Measurements from ENCODE around the gene PLAC9. TPM values are rescaled to one million over a fixed set of nuclear protein-coding genes. Genes with fewer than 3 reads are reported as not detected.

PLAC9 gene
- total RNA-seq, 1 experiment from 2014 or later: not detected

DNA sequence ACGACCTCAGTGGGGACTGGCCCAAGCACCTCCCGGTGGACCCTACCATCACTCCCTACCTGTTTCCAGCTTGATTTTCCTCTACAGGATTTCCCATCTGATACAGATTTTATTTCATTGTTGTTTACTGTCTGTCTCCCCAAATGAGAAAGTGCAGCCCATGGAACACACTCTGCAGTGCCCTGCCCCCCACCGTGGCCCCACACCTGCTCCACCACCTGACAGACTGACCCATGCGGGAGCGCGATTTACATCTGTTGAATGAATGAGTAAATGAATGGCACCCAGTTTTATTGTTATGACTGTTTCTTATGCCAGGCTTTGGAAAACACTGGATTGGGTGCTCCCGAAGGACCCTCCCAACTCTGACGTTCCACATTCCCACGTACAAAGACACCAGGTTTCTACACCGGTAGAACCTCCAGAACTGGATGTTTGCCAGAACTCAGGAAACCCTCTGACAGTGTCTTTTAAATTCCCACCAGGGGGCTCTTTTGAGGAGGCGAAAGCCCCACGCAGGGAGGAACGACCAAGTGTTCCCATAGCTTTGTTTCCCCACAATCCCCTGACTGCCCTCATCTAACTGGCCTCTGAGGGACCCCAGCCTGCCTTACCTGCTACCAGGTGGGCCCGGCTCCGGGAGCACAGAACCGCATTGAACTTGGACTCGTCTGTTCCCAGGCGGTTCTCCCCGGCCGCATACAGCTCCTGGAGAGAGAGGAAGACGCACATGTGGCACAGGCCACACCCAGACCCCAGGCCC, 29.0 kb downstream of the PLAC9 start:
- no peak for ATAC-seq
- CTCF ChIA-PET: interaction anchor here (0.7 kb wide), 1 partner anchor 26 kb away, joined by 3 read pairs; no protein-coding TSS in a partner anchor

DNA sequence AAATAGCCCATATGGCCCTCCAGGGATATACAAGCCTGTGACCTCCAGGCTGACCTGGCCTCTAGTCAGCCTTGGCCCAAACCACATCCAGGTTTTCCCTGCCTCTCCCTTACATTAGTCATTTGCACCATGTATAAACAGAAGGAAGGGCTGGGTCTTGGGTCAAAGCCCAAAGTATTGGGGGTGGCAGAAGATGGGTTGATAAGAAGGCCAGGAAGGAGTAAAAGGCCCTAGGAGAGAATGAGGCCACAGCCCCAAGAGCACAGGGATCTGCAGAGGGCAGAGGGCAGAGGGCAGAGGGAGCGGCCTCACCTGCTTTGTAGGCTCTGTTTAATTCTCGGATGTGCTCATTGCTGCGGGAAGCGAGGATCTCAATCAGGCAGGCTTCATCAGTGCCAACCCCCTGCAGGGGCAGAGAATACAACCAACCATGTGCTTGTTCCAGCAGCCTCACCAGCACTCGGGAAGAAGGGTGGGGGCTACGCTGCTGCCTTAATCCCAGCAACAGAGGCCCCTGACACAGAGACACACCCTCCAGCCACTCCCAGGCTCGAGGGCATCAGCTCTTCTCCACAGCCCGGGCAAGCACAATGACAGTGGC, 31.3 kb downstream of the PLAC9 start:
- CTCF ChIA-PET: no interaction called here
- TF ChIP-seq, protein P1, sequence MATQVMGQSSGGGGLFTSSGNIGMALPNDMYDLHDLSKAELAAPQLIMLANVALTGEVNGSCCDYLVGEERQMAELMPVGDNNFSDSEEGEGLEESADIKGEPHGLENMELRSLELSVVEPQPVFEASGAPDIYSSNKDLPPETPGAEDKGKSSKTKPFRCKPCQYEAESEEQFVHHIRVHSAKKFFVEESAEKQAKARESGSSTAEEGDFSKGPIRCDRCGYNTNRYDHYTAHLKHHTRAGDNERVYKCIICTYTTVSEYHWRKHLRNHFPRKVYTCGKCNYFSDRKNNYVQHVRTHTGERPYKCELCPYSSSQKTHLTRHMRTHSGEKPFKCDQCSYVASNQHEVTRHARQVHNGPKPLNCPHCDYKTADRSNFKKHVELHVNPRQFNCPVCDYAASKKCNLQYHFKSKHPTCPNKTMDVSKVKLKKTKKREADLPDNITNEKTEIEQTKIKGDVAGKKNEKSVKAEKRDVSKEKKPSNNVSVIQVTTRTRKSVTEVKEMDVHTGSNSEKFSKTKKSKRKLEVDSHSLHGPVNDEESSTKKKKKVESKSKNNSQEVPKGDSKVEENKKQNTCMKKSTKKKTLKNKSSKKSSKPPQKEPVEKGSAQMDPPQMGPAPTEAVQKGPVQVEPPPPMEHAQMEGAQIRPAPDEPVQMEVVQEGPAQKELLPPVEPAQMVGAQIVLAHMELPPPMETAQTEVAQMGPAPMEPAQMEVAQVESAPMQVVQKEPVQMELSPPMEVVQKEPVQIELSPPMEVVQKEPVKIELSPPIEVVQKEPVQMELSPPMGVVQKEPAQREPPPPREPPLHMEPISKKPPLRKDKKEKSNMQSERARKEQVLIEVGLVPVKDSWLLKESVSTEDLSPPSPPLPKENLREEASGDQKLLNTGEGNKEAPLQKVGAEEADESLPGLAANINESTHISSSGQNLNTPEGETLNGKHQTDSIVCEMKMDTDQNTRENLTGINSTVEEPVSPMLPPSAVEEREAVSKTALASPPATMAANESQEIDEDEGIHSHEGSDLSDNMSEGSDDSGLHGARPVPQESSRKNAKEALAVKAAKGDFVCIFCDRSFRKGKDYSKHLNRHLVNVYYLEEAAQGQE (IDR thresholded peaks at IDR 0.05; ENCODE audit: insufficient read depth in 1 of 2, low read depth in 2 of 2, low read length in 1 of 2): no peak
- no peak for TF ChIP-seq CTCF (IDR thresholded peaks at IDR 0.05)
- no peak for TF ChIP-seq SIN3A (IDR thresholded peaks at IDR 0.05; ENCODE audit: borderline replicate concordance, insufficient read depth, low read depth, low read length)
- no peak; the same call in 1 of the 2 replicates for TF ChIP-seq POLR2AphosphoS5 (IDR thresholded peaks at IDR 0.05; ENCODE audit: low read depth, low read length)
- TF ChIP-seq TCF7L2 (IDR thresholded peaks at IDR 0.05; ENCODE audit: low read depth, low read length): no peak
- POLR2A ChIA-PET: no interaction called here
- Histone ChIP-seq H3K4me3 (ENCODE audit: low read depth in 2 of 2, low read length in 2 of 2) (no peak overlapping the region), H3K27me3 (ENCODE audit: control insufficient read depth, insufficient read depth, low read length) (no peaks in the 10 kb centered on the region), H3K9me3 (ENCODE audit: control insufficient read depth, insufficient read depth, low read depth, low read length) (no peaks in the 10 kb centered on the region), H3K4me1 (ENCODE audit: control insufficient read depth, insufficient read depth, low read length) (peaks cover 24% of the 10 kb centered on the region), H3K27ac (ENCODE audit: low read length) (no peak overlapping the region), H3K36me3 (ENCODE audit: control insufficient read depth, insufficient read depth, low read length) (no peaks in the 10 kb centered on the region)
- in situ Hi-C loops (cut with HindIII; ENCODE audit: low pct_unique_long_range_greater_than_20kb, low sequenced_read_pairs) (no loop called here), intact Hi-C loops (cut with micrococcal nuclease; ENCODE audit: unreplicated experiment) (no loop called here)
- peak; percentile 54 for ATAC-seq
- no peak for DNase-seq (ENCODE audit: low read depth, low spot score)
- BruUV-seq (replicated peaks): no TSS peak

More for the DNA sequence above, 29.0 kb downstream of the PLAC9 start:
- H3K4me1 ChIP-seq (ENCODE audit: control insufficient read depth, insufficient read depth, low read length): peaks cover 35% of the 10 kb centered on the region
- in situ Hi-C loops (cut with HindIII; ENCODE audit: low pct_unique_long_range_greater_than_20kb, low sequenced_read_pairs) (no loop called here), intact Hi-C loops (cut with micrococcal nuclease; ENCODE audit: unreplicated experiment) (no loop called here)
- no peaks in the 10 kb centered on the region for H3K9me3 ChIP-seq (ENCODE audit: control insufficient read depth, insufficient read depth, low read depth, low read length)
- DNase-seq (ENCODE audit: low read depth, low spot score): no peak
- BruUV-seq (replicated peaks): no TSS peak
- no peak overlapping the region for H3K27ac ChIP-seq (ENCODE audit: low read length)
- no peak for TF ChIP-seq CTCF (IDR thresholded peaks at IDR 0.05)
- H3K36me3 ChIP-seq (ENCODE audit: control insufficient read depth, insufficient read depth, low read length): 0 out of 2 replicates have a peak, but pooled peaks cover 9% of the 10 kb centered on the region
- POLR2A ChIA-PET: no interaction called here
- no peaks in the 10 kb centered on the region for H3K27me3 ChIP-seq (ENCODE audit: control insufficient read depth, insufficient read depth, low read length)
- H3K4me3 ChIP-seq (ENCODE audit: low read depth in 2 of 2, low read length in 2 of 2): no peak overlapping the region
